Stimulated activated CD4-positive, alpha-beta T cell treated with anti-CD3 and anti-CD28 coated beads, Interleukin-1b, Interleukin-23, amount 100 ng/mL, for 1 hour (primary cell): ENCODE results near the gene MAN2A1.

Experiments
- DNase-seq, 2 donors: peaks; one replicate each; pipeline ENCODE4 v3.0.0-alpha.2; 2020; ENCODE audit warnings: low read depth in 2 of 2

Gene MAN2A1

DNA sequence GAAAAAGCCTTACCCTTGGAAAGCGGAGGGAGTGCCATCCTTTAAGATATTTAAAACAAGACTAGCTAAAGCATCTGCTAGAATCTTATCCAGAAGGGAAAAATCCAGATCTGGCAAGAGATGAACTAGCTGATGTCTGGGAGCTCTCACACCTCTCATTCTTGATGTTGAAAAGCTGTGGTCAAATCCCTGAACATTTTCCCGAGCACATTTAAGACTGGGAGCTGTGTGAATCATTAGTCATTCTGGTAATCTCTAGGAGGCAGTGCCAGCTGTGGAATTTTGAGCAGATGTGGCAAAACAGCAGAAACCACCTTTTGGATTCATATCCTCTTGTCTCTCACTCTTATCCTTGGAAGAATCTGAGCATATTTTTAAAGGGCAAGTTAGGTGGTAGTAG, 218.0 kb downstream of the MAN2A1 start:
- no peak for DNase-seq

DNA sequence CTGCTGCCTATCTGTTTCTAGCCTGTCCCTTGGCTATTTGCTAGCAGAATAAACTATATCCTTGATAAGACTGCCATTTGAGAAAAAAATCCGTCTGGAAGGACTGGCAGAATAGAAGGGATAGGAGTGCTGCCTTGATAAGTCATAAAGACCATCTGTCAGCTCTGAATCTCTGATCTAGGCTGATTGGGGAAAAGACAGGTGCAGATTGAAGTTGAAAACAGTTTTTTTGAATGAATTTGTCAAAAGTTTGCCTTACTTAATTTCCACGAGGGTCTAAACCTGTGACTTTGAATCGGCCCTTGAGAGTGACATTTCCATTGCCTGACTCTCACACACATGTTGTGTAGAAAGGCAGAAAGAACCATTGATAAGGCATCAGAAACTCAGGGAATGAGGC, 218.6 kb downstream of the MAN2A1 start:
- no peak for DNase-seq

DNA sequence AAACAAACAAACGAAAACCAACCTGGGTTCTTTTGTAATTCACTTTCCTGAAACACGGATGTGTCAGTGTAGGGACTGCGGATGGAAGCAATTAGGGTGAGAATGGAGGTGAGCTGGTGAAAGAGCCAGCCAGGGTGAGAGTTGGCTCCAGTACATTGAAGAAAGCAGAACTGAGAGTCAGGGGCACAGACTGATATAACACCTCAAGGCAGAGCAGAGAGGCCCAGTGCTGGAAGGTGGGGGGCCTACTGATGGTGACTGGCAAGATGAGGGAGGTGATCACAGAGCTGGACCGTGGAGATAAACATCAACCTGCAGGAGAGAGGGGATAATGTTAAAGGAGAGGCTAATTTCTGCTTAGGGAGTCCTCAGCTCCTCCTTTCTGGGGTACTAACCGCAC, 221.1 kb downstream of the MAN2A1 start:
- no peak for DNase-seq

GRCh38 chr5:109911731-109912130, 222.0 kb downstream of the MAN2A1 start:
- DNase-seq = no peak

DNA sequence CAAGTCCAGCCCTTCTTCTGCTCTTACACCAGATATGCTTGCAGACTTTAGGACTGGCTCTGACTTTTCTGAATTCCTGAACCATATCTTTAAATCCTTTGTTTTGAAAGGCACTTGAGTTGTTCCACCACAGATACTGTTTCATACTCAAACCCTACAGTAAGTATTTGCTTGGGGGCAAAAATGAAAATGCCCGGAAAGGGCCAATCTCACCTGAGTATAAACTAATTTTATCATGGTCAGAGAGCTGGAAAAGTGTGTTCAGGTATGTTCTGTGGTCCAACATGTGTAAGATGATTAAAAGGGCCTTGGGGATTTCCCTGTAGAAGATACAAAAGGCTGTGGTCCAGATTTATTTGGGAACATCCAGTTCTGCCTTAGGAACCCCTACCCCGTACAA, 225.2 kb downstream of the MAN2A1 start:
- DNase-seq = no peak

- no peak for DNase-seq
Observed at GRCh38 chr5:109916481-109917153, 226.9 kb downstream of the MAN2A1 start.
